ENCODE measurements around the gene CDC25C. TPM values are rescaled to one million over a fixed set of nuclear protein-coding genes. Genes with fewer than 3 reads are reported as not detected.

The CDC25C gene
- total RNA-seq, 2 experiments from 2014 or later: not detected

DNA sequence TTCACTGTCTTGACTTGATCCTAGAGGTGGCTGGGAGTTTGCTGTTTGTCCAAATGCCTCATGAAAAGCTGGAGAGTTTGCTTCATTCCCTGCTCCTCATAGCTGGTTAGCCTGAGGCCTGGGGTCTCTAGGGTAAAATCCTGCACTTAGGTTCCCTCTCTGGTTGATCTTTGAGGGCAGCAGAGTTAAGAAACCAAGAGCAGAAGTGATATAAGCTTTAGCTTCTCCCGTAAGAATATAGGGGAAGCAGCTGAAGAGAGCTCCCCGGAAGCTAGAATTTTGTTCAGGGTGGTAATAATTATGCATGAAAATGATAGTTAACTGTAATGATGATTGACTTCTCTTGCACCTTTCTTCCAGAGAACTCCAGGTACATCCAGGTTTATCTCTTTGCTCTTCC lies 7.9 kb upstream of the CDC25C start:
- no peak for DNase-seq
- Mint-ChIP-seq H3K4me1 (ENCODE audit: low read depth) (peaks cover 46% of the 10 kb centered on the region), H3K27ac (peak overlapping the region; percentile 84), H3K9me3 (no peaks in the 10 kb centered on the region), H3K4me3 (peak overlapping the region; percentile 94), H3K27me3 (no peaks in the 10 kb centered on the region), H3K36me3 (ENCODE audit: low read depth) (peaks cover 30% of the 10 kb centered on the region)
- Histone ChIP-seq H3K9me3 (ENCODE audit: control insufficient read depth in 1 of 2, insufficient read depth in 1 of 2, low read length in 2 of 2) (no peaks in the 10 kb centered on the region), H3K36me3 (ENCODE audit: insufficient read depth, low read length) (peaks cover 22% of the 10 kb centered on the region), H3K4me1 (ENCODE audit: insufficient read depth, low read length) (peaks cover 21% of the 10 kb centered on the region), H3K4me3 (ENCODE audit: low read length) (peak overlapping the region; percentile 62), H3K27ac (ENCODE audit: low read depth in 1 of 2, low read length in 2 of 2) (no peak overlapping the region), H3K27me3 (ENCODE audit: control insufficient read depth in 1 of 2, insufficient read depth in 2 of 2, low read length in 2 of 2) (no peaks in the 10 kb centered on the region)
- POLR2A ChIA-PET: interaction anchor here (0.6 to 8.5 kb wide), 4 partner anchors 8 to 204 kb away, joined by 3 to 293 read pairs (median 6); partner anchors contain the start of genes CDC25C, ETF1 and KDM3B
- intact Hi-C loops (cut with DNase I, micrococcal nuclease): loop anchor here (2.0 to 10.0 kb wide), 6 partner anchors 13 to 1065 kb away; partner anchors contain the start of genes CDC23 (in 1 of the 2), HNRNPA0 (in 1 of the 2), HSPA9 (in 1 of the 2) and KDM3B (in 1 of the 2)
- ATAC-seq (ENCODE audit: poor library complexity): no peak
- TF ChIP-seq, protein P1, sequence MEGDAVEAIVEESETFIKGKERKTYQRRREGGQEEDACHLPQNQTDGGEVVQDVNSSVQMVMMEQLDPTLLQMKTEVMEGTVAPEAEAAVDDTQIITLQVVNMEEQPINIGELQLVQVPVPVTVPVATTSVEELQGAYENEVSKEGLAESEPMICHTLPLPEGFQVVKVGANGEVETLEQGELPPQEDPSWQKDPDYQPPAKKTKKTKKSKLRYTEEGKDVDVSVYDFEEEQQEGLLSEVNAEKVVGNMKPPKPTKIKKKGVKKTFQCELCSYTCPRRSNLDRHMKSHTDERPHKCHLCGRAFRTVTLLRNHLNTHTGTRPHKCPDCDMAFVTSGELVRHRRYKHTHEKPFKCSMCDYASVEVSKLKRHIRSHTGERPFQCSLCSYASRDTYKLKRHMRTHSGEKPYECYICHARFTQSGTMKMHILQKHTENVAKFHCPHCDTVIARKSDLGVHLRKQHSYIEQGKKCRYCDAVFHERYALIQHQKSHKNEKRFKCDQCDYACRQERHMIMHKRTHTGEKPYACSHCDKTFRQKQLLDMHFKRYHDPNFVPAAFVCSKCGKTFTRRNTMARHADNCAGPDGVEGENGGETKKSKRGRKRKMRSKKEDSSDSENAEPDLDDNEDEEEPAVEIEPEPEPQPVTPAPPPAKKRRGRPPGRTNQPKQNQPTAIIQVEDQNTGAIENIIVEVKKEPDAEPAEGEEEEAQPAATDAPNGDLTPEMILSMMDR (IDR thresholded peaks at IDR 0.05): no peak
- CTCF ChIA-PET: interaction anchor here (1.3 to 13.3 kb wide), 2 partner anchors 12 to 13 kb away, joined by 3 to 248 read pairs; partner anchors contain the start of gene KDM3B

DNA sequence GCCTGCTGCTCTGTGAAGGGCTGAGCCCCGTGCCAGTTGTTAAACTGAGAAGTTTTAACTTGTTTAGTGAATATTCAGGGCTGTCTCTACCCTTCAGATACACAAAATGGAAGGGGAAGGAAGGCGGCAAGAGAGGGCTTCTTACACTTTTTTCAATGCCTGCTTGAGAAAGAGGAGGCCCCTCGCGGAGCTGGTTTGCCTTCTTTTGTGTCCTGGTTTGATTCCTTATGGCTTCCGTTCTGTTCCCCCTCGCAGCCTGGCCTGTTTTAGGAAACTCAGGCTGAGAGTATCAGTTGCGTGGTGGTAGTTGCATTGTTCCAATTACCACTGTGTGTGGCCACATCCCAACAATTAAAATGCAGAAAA lies 7.5 kb upstream of the CDC25C start:
- no peaks in the 10 kb centered on the region for H3K27me3 ChIP-seq (ENCODE audit: control insufficient read depth in 1 of 2, insufficient read depth in 2 of 2, low read length in 2 of 2)
- intact Hi-C loops (cut with DNase I, micrococcal nuclease): loop anchor here (2.0 to 10.0 kb wide), 6 partner anchors 14 to 1066 kb away; partner anchors contain the start of genes CDC23 (in 1 of the 2), HNRNPA0 (in 1 of the 2), HSPA9 (in 1 of the 2) and KDM3B (in 1 of the 2)
- ChIA-PET POLR2A (interaction anchor here (0.6 to 8.5 kb wide), 5 partner anchors 12 to 258 kb away, joined by 3 to 293 read pairs (median 3); partner anchors contain the start of genes BRD8, ETF1, KDM3B and KIF20A), CTCF (interaction anchor here (1.3 to 13.3 kb wide), 2 partner anchors 12 to 14 kb away, joined by 3 to 248 read pairs; partner anchors contain the start of gene KDM3B)
- TF ChIP-seq, protein P1 (IDR thresholded peaks at IDR 0.05): no peak
- DNase-seq: peak in 1 of 14 experiments; percentile 23
- peaks cover 46% of the 10 kb centered on the region for H3K4me1 Mint-ChIP-seq (ENCODE audit: low read depth)
- H3K4me3 Mint-ChIP-seq: peak overlapping the region; percentile 94
- peaks cover 26% of the 10 kb centered on the region for H3K36me3 Mint-ChIP-seq (ENCODE audit: low read depth)
- H3K27me3 Mint-ChIP-seq: no peaks in the 10 kb centered on the region
- H3K4me3 ChIP-seq (ENCODE audit: low read length): peak overlapping the region; percentile 62
- peaks cover 22% of the 10 kb centered on the region for H3K36me3 ChIP-seq (ENCODE audit: insufficient read depth, low read length)
- H3K9me3 ChIP-seq (ENCODE audit: control insufficient read depth in 1 of 2, insufficient read depth in 1 of 2, low read length in 2 of 2): no peaks in the 10 kb centered on the region
- no peaks in the 10 kb centered on the region for H3K9me3 Mint-ChIP-seq
- peak overlapping the region in 1 of 2 donors; percentile 95 for H3K27ac ChIP-seq (ENCODE audit: low read depth in 1 of 2, low read length in 2 of 2)
- no peak for ATAC-seq (ENCODE audit: poor library complexity)
- peak overlapping the region; percentile 84 for H3K27ac Mint-ChIP-seq
- peaks cover 21% of the 10 kb centered on the region for H3K4me1 ChIP-seq (ENCODE audit: insufficient read depth, low read length)

- DNase-seq (peak in 1 of 14 experiments; percentile 3), ATAC-seq (ENCODE audit: poor library complexity) (no peak)
- Mint-ChIP-seq H3K27ac (peak overlapping the region; percentile 84), H3K4me1 (ENCODE audit: low read depth) (peaks cover 46% of the 10 kb centered on the region), H3K4me3 (peak overlapping the region; percentile 94), H3K27me3 (no peaks in the 10 kb centered on the region), H3K36me3 (ENCODE audit: low read depth) (peaks cover 21% of the 10 kb centered on the region), H3K9me3 (no peaks in the 10 kb centered on the region)
- Histone ChIP-seq H3K27ac (ENCODE audit: low read depth in 1 of 2, low read length in 2 of 2) (peak overlapping the region in 1 of 2 donors; percentile 95), H3K9me3 (ENCODE audit: control insufficient read depth in 1 of 2, insufficient read depth in 1 of 2, low read length in 2 of 2) (no peaks in the 10 kb centered on the region), H3K4me3 (ENCODE audit: low read length) (peak overlapping the region; percentile 62), H3K4me1 (ENCODE audit: insufficient read depth, low read length) (peaks cover 21% of the 10 kb centered on the region), H3K36me3 (ENCODE audit: insufficient read depth, low read length) (peaks cover 18% of the 10 kb centered on the region), H3K27me3 (ENCODE audit: control insufficient read depth in 1 of 2, insufficient read depth in 2 of 2, low read length in 2 of 2) (no peaks in the 10 kb centered on the region)
- TF ChIP-seq, protein P1 (IDR thresholded peaks at IDR 0.05): no peak
- POLR2A ChIA-PET: interaction anchor here (0.7 to 8.5 kb wide), 17 partner anchors 8 to 1769 kb away, joined by 3 to 293 read pairs (median 4); partner anchors contain the start of genes BRD8, CDC23, EGR1 and ETF1
- CTCF ChIA-PET: interaction anchor here (1.3 to 13.3 kb wide), 2 partner anchors 11 to 14 kb away, joined by 3 to 248 read pairs; partner anchors contain the start of gene KDM3B
- intact Hi-C loops (cut with DNase I, micrococcal nuclease): loop anchor here (1.0 to 10.0 kb wide), 7 partner anchors 14 to 1066 kb away; partner anchors contain the start of genes KDM3B (in 2 of the 2), CDC23 (in 1 of the 2), HNRNPA0 (in 1 of the 2) and HSPA9 (in 1 of the 2)
Observed at GRCh38 chr5:138338411-138339090, 6.9 kb upstream of the CDC25C start.
